ENCODE measurements around the gene PFKP. TPM values are rescaled to one million over a fixed set of nuclear protein-coding genes. Genes with fewer than 3 reads are reported as not detected.

The PFKP gene
- total RNA-seq, 8 experiments from 2014 or later: 50.3 to 277 (median 142) TPM

GRCh38 chr10:3129581-3130340 lies 62.4 kb downstream of the PFKP start:
- no peak for ATAC-seq (replicated peaks in 6 of 8)
- 98 to 100% (median 100%) methylated on average over 1 to 9 of the region's 40 CpGs; no CpG with 5 or more reads in 6 of the 10 experiments for WGBS, 10 experiments
- H3K27ac ChIP-seq: no peak overlapping the region
- H3K4me1 ChIP-seq (replicated peaks in 1 of 2): peaks cover 21 to 22% of the 10 kb centered on the region in 2 donors
- H3K4me3 ChIP-seq: no peak overlapping the region
- in situ Hi-C loops (cut with MboI; ENCODE audit: low pct_unique_long_range_greater_than_20kb in 2 of 9, low sequenced_read_pairs in 9 of 9, unreplicated experiment in 9 of 9): no loop called here

DNA sequence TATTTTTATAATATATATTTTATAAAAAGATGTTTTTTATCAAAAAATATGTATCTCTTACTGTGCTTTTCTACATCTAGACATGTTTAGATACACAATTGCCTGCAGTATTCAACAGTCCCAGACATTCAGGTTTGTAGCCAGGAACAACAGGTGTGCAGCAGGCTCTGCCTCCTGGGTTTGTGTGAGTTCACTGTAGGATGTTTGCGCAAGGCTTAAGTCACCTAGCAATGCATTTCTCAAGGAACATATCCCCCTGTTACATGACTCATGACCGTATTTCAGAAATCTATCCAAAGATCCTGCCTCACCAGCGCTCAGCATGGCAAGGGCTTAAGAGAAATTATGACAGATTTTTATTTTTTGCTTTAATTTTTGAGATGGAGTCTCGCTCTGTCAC lies 63.8 kb downstream of the PFKP start:
- Histone ChIP-seq H3K4me1 (replicated peaks in 1 of 2) (peaks cover 20 to 21% of the 10 kb centered on the region in 2 donors), H3K27ac (no peak overlapping the region), H3K4me3 (no peak overlapping the region)
- ATAC-seq (replicated peaks in 6 of 8): no peak
- in situ Hi-C loops (cut with MboI; ENCODE audit: low pct_unique_long_range_greater_than_20kb in 2 of 9, low sequenced_read_pairs in 9 of 9, unreplicated experiment in 9 of 9): no loop called here
- WGBS, 10 experiments: 96 to 100% (median 100%) methylated on average over 1 to 3 of the region's 4 CpGs; no CpG with 5 or more reads in 2 of the 10 experiments

- 39 to 100% (median 87%) methylated on average over 1 to 16 of the region's 22 CpGs; no CpG with 5 or more reads in 1 of the 10 experiments for WGBS, 10 experiments
- in situ Hi-C loops (cut with MboI; ENCODE audit: low pct_unique_long_range_greater_than_20kb in 2 of 9, low sequenced_read_pairs in 9 of 9, unreplicated experiment in 9 of 9): no loop called here
- Histone ChIP-seq H3K4me3 (no peak overlapping the region), H3K4me1 (replicated peaks in 1 of 2) (peaks cover 7 to 8% of the 10 kb centered on the region in 2 donors), H3K27ac (no peak overlapping the region)
- peak in 3 of 8 experiments; percentile 10 to 26 (median 11) for ATAC-seq (replicated peaks in 6 of 8)
Measured at GRCh38 chr10:3132036-3133025, 65.0 kb downstream of the PFKP start.

DNA sequence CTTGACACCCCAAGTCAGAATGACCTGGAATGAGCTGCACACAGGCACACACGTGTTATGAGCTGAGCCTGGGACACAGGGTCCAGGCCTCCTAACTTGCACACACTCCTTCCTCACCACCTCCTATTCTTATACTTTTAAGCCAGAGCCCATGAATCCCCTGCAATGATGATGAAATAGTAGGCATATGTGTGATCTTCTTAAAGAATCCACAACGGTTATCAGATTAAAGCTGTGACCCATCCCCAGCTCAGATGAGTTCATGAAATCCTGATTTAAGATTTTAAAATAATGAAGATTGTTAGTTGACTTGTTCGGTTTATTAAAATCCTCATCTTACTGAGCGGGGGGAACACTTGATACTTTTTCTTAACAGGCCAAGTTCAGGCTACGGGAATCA lies 66.6 kb downstream of the PFKP start:
- in situ Hi-C loops (cut with MboI; ENCODE audit: low pct_unique_long_range_greater_than_20kb in 2 of 9, low sequenced_read_pairs in 9 of 9, unreplicated experiment in 9 of 9): no loop called here
- H3K4me1 ChIP-seq (replicated peaks in 1 of 2): no peaks in the 10 kb centered on the region
- ATAC-seq (replicated peaks in 6 of 8): no peak
- H3K27ac ChIP-seq: no peak overlapping the region
- H3K4me3 ChIP-seq: no peak overlapping the region
- WGBS, 10 experiments: 67 to 100% (median 73%) methylated on average over 2 to 5 of the region's 5 CpGs; no CpG with 5 or more reads in 1 of the 10 experiments

GRCh38 chr10:3135006-3135405 lies 67.7 kb downstream of the PFKP start:
- Histone ChIP-seq H3K4me3 (no peak overlapping the region), H3K27ac (no peak overlapping the region), H3K4me1 (replicated peaks in 1 of 2) (no peaks in the 10 kb centered on the region)
- 13 to 95% (median 72%) methylated on average over 1 to 3 of the region's 3 CpGs; no CpG with 5 or more reads in 1 of the 10 experiments for WGBS, 10 experiments
- in situ Hi-C loops (cut with MboI; ENCODE audit: low pct_unique_long_range_greater_than_20kb in 2 of 9, low sequenced_read_pairs in 9 of 9, unreplicated experiment in 9 of 9): no loop called here
- no peak for ATAC-seq (replicated peaks in 6 of 8)

GRCh38 chr10:3136336-3136735 lies 69.0 kb downstream of the PFKP start:
- Histone ChIP-seq H3K4me1 (replicated peaks in 1 of 2) (no peaks in the 10 kb centered on the region), H3K27ac (no peak overlapping the region), H3K4me3 (no peak overlapping the region)
- WGBS, 10 experiments: 37 to 99% (median 75%) methylated on average over 3 to 13 of the region's 14 CpGs; no CpG with 5 or more reads in 4 of the 10 experiments
- in situ Hi-C loops (cut with MboI; ENCODE audit: low pct_unique_long_range_greater_than_20kb in 2 of 9, low sequenced_read_pairs in 9 of 9, unreplicated experiment in 9 of 9): no loop called here
- ATAC-seq (replicated peaks in 6 of 8): peak in 2 of 8 experiments; percentile 3 to 4

GRCh38 chr10:3136763-3137611 lies 69.6 kb downstream of the PFKP start:
- in situ Hi-C loops (cut with MboI; ENCODE audit: low pct_unique_long_range_greater_than_20kb in 2 of 9, low sequenced_read_pairs in 9 of 9, unreplicated experiment in 9 of 9): no loop called here
- Histone ChIP-seq H3K4me1 (replicated peaks in 1 of 2) (no peaks in the 10 kb centered on the region), H3K4me3 (no peak overlapping the region), H3K27ac (no peak overlapping the region)
- WGBS, 10 experiments: 19 to 100% (median 84%) methylated on average over 1 to 16 of the region's 21 CpGs; no CpG with 5 or more reads in 2 of the 10 experiments
- peak in 2 of 8 experiments; percentile 6 to 45 for ATAC-seq (replicated peaks in 6 of 8)

DNA sequence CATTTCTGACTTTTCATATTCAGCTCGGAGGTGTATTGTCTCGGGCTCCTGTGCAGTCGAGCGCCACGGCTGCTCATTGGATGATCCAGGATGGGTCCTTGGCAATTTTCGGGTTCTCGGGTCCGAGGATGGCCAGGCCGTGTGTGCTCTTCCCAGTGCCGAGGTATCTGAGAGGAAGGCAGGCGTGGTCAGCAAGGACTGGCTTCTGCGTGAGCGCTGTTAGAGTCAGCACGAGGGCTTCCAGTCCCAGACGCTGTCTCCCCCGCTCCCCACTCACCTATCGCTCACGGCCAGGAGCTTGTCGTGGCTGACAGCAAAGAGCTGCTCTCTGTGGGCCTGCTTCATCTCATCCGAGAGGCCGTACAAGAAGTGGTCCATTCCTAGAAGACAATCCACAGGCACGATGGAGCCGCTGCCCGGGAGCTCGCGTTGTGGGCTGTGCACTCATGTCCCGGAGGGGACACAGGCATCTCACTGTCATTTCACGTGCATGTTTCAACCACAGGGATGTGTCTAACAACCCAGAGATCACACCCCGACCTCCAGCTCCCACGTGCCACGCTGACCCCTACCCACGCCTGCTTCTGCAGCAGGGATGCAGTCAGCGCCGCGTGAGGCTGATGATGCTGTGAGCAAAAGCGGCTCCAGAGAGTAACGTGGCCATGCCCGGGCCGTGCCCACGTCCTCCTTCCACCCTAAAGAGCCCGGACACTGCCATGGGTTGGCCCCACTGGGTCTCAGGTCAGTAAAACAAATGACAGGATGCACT lies 70.8 kb downstream of the PFKP start:
- 93 to 100% (median 97%) methylated on average over 6 to 26 of the region's 41 CpGs; no CpG with 5 or more reads in 3 of the 10 experiments for WGBS, 10 experiments
- in situ Hi-C loops (cut with MboI; ENCODE audit: low pct_unique_long_range_greater_than_20kb in 2 of 9, low sequenced_read_pairs in 9 of 9, unreplicated experiment in 9 of 9): no loop called here
- no peak overlapping the region for H3K4me3 ChIP-seq
- ATAC-seq (replicated peaks in 6 of 8): peak in 4 of 8 experiments; percentile 12 to 24 (median 15)
- no peak overlapping the region for H3K27ac ChIP-seq
- no peaks in the 10 kb centered on the region for H3K4me1 ChIP-seq (replicated peaks in 1 of 2)

DNA sequence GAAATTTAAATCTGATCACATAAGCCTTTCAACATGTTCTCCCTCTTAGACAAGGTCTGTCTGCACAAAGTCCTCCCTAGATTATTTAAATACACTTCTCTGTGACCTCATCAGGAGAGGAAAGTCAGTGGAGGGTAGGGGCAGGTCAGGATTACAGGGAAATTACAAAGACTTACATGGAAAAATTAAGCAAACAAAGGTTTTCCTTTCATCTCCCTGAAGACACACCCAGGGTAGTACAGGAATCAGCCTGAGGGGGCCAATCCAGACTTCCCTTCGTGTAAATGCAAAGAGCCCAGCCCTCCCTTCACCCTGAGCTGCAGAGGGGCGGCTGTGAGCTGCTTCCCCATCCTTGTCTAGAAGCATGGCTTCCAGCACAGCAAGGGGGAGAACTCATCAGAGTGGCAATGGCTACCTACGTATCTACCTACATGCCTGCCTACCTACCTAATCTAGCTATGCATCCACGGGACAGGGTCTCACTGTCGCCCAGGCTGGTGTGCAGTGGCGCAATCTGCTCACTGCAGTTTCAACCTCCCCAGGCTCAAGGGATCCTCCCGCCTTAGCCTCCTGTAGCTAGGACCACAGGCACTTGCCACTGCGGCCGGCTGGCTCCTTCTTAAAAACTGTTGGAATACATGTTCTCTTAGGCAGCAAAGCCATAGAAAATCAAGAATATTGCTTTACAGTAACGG lies 72.0 kb downstream of the PFKP start:
- Histone ChIP-seq H3K4me3 (no peak overlapping the region), H3K4me1 (replicated peaks in 1 of 2) (no peaks in the 10 kb centered on the region), H3K27ac (no peak overlapping the region)
- in situ Hi-C loops (cut with MboI; ENCODE audit: low pct_unique_long_range_greater_than_20kb in 2 of 9, low sequenced_read_pairs in 9 of 9, unreplicated experiment in 9 of 9): no loop called here
- ATAC-seq (replicated peaks in 6 of 8): peak in 4 of 8 experiments; percentile 8 to 85 (median 62)
- 38 to 100% (median 85%) methylated on average over 2 to 7 of the region's 10 CpGs; no CpG with 5 or more reads in 2 of the 10 experiments for WGBS, 10 experiments

GRCh38 chr10:3140280-3140679 lies 72.9 kb downstream of the PFKP start:
- WGBS, 10 experiments: 37 to 100% (median 97%) methylated on average over 1 to 9 of the region's 9 CpGs
- ATAC-seq (replicated peaks in 6 of 8): no peak
- no peak overlapping the region for H3K27ac ChIP-seq
- H3K4me3 ChIP-seq: no peak overlapping the region
- in situ Hi-C loops (cut with MboI; ENCODE audit: low pct_unique_long_range_greater_than_20kb in 2 of 9, low sequenced_read_pairs in 9 of 9, unreplicated experiment in 9 of 9): no loop called here
- no peaks in the 10 kb centered on the region for H3K4me1 ChIP-seq (replicated peaks in 1 of 2)

GRCh38 chr10:3141351-3142005 lies 74.1 kb downstream of the PFKP start:
- no peak overlapping the region for H3K27ac ChIP-seq
- H3K4me1 ChIP-seq (replicated peaks in 1 of 2): no peaks in the 10 kb centered on the region
- no peak overlapping the region for H3K4me3 ChIP-seq
- in situ Hi-C loops (cut with MboI; ENCODE audit: low pct_unique_long_range_greater_than_20kb in 2 of 9, low sequenced_read_pairs in 9 of 9, unreplicated experiment in 9 of 9): no loop called here
- 0 to 99% (median 87%) methylated on average over 1 to 12 of the region's 21 CpGs for WGBS, 10 experiments
- ATAC-seq (replicated peaks in 6 of 8): peak in 3 of 8 experiments; percentile 4 to 43 (median 34)
